ENCODE data around the gene MRAP.

MRAP gene

GRCh38 chr21:32325706-32326105 lies 27.1 kb downstream of the MRAP start:
- DNase-seq = peak; percentile 34 to 55

DNA sequence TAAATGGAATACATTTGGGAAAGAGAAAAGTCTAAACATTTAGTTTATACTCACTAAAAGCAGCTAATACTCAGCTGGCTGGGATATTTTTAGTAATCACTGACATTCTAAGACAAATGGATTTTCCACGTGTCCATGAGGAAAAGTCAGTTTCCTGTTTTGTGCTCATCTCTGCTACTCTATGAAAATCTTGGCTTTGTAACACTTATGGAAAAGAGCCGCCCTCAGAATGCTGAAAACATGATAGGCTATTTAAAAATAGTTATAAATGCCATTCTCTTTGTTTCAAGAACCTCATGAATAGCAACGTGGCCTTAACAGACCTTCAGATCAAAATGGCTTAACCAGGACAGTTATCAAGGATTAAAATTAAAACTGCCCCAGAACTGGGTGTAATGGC lies 29.9 kb downstream of the MRAP start:
- no peak for DNase-seq

DNA sequence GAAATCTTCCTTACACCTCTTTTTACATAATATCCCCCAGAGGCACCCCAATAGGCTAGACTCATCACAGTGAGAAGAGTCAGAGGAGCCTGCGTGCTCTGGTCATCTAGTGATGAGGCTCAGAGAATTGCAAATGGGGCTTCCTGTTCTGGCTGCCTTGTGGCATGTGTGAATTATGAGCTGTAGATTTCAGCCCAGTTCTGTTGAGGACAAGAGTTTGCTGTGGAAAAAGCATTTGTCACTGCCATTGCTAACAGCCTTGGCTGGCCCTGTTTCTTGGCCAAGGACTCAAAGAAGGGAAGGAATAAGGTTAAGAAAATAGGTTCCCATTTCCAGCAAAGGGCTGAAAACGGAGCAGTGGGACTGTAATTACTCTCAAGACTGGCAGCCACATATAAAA lies 30.7 kb downstream of the MRAP start:
- no peak for DNase-seq

GRCh38 chr21:32329776-32330175 lies 31.1 kb downstream of the MRAP start:
- DNase-seq = no peak

- peak; percentile 29 to 44 for DNase-seq
Observed at GRCh38 chr21:32330784-32331311, 32.2 kb downstream of the MRAP start.

- peak; percentile 22 to 44 for DNase-seq
Observed at GRCh38 chr21:32331444-32332305, 33.0 kb downstream of the MRAP start.

DNA sequence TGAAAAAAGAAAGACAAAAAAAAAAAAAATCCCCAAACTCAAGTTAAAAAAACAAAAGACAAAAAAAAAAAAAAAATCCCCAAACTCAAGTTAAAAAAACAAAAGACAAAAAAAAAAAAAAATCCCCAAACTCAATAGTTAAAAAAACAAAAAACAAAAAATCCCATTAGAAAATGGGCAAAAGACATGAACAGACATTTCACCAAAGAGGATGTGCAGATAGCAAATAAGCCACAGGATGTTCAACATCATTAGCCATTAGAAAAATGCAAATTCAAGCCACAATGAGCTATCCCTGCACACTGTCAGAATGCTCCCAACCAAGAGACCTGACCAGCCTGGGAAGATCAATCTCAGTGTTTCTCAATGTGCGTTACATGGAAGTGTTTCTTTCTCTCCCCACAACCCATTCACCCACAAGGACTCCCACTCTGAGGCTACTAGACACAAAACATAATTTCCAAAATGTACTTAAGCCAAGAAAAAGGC lies 33.9 kb downstream of the MRAP start:
- no peak for DNase-seq

GRCh38 chr21:32333953-32334673 lies 35.5 kb downstream of the MRAP start:
- DNase-seq = no peak

DNA sequence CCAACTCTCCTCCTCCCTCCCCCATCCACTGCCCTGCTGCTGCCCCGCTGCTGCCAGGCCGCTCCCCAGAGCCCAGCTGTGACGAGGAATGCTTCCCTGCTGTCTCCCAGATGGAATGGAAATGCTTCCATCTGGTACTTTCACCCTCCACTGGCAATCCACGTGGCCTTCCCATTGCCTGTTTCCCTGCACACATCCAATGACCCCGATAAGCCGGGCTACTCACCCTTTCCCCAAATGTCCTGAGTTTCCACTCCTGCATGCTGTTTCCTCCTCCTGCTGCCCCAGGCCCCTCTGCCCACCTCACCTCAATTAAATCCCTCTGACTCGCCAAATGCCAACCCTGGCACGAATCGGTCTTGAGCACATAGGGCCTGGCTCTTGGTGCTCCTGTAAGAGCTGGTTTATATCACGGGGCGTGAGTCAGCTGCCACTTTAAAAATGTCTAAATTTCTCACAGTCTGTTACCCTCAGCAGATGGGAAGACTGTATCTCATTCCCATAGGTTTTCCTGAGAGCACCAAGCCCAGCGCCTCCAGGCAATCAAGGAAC lies 36.4 kb downstream of the MRAP start:
- peak; percentile 71 to 76 for DNase-seq

DNA sequence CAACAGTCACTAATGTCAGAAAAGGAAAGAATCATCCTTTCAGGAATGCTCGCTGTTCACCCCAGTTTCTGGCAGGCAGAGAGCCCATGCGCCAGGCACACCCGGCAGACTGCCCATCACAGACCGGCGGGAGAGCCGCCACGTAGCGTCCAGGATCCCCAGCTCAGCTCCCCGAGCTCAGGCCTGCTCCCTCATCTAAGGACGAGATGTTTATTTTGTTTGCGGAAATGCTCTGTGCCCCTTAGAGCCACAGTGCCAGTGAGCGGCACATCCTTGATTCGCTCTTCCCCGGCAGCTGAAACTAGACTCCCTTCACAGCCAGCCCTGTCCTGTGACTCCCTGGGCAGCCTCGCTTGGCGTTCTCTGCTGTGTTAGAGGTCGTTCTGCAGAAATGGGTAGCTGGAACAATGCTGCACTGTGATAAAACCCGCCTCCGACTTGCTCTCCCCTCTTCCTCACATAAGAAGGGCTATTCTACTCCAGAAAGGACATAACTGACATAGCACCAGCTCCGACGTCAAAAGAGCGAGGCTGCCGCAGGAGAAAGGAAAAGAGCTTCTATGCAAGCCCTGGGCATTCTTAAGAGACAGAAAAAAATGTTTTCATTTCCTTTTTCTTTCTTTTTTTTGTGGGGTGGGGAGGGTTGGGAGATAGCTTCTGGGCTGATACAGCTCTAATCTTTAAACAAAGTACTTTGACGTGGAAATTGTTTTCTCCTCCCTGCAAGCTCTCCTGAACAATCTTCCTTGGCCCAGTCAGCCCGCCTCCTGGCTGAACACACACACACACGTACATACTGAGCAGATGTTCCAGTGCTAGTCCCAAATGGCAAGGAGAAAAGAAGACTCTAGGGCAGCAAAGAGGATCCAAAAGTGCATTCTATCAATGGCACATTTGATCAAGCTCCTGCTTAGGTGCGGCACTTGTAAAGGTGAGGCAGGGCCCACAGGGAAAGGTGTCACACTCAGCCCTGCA lies 37.2 kb downstream of the MRAP start:
- DNase-seq = peak; percentile 87 to 95

GRCh38 chr21:32336711-32337110 lies 38.1 kb downstream of the MRAP start:
- peak; percentile 37 to 38 for DNase-seq

DNA sequence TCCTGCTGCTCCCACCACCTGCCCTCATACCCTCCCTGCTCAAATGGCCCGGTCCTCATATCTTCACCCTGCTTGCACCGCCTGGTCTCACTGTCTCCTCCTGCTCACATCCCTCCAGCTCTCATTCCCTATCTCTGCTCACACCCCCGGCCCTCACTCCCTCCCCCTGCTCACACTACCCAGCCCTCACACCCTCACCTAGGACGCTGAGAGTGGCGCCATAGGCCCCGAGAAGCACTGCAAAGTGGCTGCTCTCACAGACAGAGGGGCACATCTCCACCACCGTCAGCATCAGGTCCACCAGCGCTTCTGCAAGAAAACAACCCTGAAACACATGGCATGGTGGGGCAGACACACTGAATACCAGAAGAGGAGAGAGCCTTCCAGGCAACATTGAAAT lies 38.6 kb downstream of the MRAP start:
- no peak for DNase-seq

GRCh38 chr21:32338209-32338921 lies 39.7 kb downstream of the MRAP start:
- no peak for DNase-seq

DNA sequence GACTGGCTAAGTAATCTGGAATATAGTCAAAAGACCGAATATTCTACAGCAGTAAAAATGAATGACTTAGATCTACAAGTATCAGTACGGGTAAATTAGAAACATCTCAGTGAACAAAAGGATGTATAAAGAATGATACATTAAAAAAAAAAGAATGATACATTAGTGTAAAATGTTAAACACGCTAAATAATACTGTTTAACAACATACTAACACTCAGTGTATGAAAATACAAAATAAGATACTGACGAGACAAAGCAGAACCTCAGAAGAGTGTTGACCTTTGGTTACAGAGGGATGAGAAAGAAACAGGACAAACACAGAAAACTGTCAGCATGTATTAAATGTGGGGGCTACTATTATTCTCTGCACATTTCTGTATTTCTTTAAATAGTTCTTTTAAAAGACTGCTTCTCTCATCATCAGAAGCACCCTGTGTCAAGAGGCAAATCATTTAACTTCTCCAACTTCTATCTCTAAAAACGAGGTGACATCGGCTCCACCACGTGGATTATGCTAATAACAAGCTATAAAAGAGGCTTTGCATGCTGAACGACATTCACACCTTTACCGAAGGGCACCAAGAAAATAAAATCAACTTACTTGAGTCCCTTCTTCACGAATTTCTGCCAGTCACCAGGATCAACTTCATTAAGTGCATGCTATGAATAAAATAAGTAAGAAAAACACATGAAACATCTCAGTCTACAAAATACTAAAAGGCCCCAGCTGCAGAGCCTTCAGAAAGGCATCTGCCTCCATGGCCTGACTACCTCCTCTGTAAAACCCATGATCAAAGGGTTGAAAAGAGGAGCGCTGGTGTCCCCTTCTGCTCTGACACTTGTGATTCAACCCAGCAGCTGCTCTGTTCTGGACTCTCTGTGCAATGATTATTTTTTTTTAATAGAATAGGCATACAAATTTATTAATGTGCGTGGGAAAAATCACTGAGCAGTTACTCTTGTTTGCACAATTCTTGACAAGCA lies 42.5 kb downstream of the MRAP start:
- no peak for DNase-seq

- no peak for DNase-seq
Observed at GRCh38 chr21:32346951-32347350, 48.3 kb downstream of the MRAP start.

GRCh38 chr21:32347351-32347750 lies 48.7 kb downstream of the MRAP start:
- DNase-seq = no peak

- no peak for DNase-seq
Observed at GRCh38 chr21:32347977-32348376, 49.3 kb downstream of the MRAP start.

- DNase-seq = no peak
Observed at GRCh38 chr21:32348604-32349332, 50.1 kb downstream of the MRAP start.

DNA sequence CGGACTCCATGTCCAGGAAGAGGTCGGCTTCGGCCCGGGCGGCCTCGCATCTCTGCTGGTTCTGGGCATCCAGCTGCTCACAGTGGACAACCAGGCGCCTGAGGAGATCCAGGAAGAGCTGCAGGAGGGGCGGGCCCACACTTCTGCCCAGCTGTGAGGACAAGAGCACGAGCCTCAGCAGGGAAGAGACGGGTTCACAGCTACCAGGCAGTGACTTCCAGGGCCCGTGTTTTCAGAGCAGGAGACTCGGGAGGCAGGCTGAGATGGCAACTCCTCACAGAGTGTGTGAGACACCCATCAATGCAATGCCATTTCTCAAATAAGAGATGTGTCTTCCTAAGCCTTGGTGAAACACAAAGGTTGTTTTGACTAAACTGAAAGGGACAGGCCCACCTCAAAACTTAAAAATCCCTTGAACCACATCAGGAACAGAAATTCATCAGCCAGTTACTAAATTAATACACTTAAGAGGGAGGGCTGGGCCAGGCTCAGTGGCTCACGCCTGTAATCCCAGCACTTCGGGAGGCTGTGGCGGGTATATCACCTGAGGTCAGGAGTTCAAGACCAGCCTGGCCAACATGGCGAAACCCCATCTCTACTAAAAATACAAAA lies 50.8 kb downstream of the MRAP start:
- no peak for DNase-seq

Measured in hippocampal formation (tissue), 2 donors.